Nephron (organoid): ENCODE results near the gene KRT1.

Experiments used
- H3K27ac Mint-ChIP-seq, 3 experiments: 2 replicates each; pipeline ENCODE4 v1.8.0; 2020; ENCODE audit warnings: mixed read lengths in 3 of 3, mild to moderate bottlenecking in 2 of 3, moderate library complexity in 1 of 3
- H3K27me3 Mint-ChIP-seq: 2 replicates; pipeline ENCODE4 v1.8.0; 2021; ENCODE audit warnings: low read depth, mild to moderate bottlenecking, moderate library complexity, mixed read lengths
- H3K36me3 Mint-ChIP-seq: 2 replicates; pipeline ENCODE4 v1.8.0; 2020; ENCODE audit warnings: low read depth, mixed read lengths
- H3K4me1 Mint-ChIP-seq: 2 replicates; pipeline ENCODE4 v1.8.0; 2020; ENCODE audit warnings: mixed read lengths
- H3K4me3 Mint-ChIP-seq, 3 experiments: 2 replicates each; pipeline ENCODE4 v1.8.0; 2020; ENCODE audit warnings: mild to moderate bottlenecking in 3 of 3, mixed read lengths in 3 of 3, moderate library complexity in 2 of 3
- H3K9me3 Mint-ChIP-seq: 2 replicates; pipeline ENCODE4 v1.8.0; 2020; ENCODE audit warnings: mixed read lengths
- CTCF ChIP-seq, 3 experiments: fragments of 200-600 bp; sonication (generic); IDR thresholded peaks; one replicate each; pipeline ENCODE4 v1.5.0; 2021; ENCODE audit warnings: antibody characterized with exemption in 3 of 3; ENCODE audit not compliant: unreplicated experiment in 3 of 3

Gene KRT1

GRCh38 chr12:52680363-52680762, at the start of gene KRT1:
Gene KRT1, minus strand, starts transcription at chr12:52680407. Its CDS starts 59 bp downstream, at chr12:52680348.
- Mint-ChIP-seq H3K36me3 (no peaks in the 10 kb centered on the region), H3K9me3 (no peaks in the 10 kb centered on the region), H3K4me3 (no peak within 1 kb of the TSS), H3K27me3 (peaks cover 53% of the 10 kb centered on the region), H3K27ac (no peak within 1 kb of the TSS), H3K4me1 (no peaks in the 10 kb centered on the region)
- no peak for TF ChIP-seq CTCF (IDR thresholded peaks at IDR 0.05; ENCODE audit: unreplicated experiment in 3 of 3)

- H3K9me3 Mint-ChIP-seq, result no peaks in the 10 kb centered on the region
- peaks cover 65% of the 10 kb centered on the region for H3K27me3 Mint-ChIP-seq
- H3K4me1 Mint-ChIP-seq, result no peaks in the 10 kb centered on the region
- H3K4me3 Mint-ChIP-seq, result no peak overlapping the region
- no peaks in the 10 kb centered on the region for H3K36me3 Mint-ChIP-seq
- no peak overlapping the region for H3K27ac Mint-ChIP-seq
- TF ChIP-seq CTCF (IDR thresholded peaks at IDR 0.05; ENCODE audit: unreplicated experiment in 3 of 3), result no peak
Observed at GRCh38 chr12:52729147-52729546, 48.9 kb upstream of the KRT1 start.

GRCh38 chr12:52728374-52728773, 48.2 kb upstream of the KRT1 start:
- no peaks in the 10 kb centered on the region for H3K36me3 Mint-ChIP-seq
- no peak overlapping the region for H3K4me3 Mint-ChIP-seq
- no peaks in the 10 kb centered on the region for H3K9me3 Mint-ChIP-seq
- no peaks in the 10 kb centered on the region for H3K4me1 Mint-ChIP-seq
- H3K27ac Mint-ChIP-seq, result no peak overlapping the region
- peaks cover 66% of the 10 kb centered on the region for H3K27me3 Mint-ChIP-seq
- no peak for TF ChIP-seq CTCF (IDR thresholded peaks at IDR 0.05; ENCODE audit: unreplicated experiment in 3 of 3)

GRCh38 chr12:52727037-52727436, 46.8 kb upstream of the KRT1 start:
- Mint-ChIP-seq H3K9me3 (no peaks in the 10 kb centered on the region), H3K4me3 (no peak overlapping the region), H3K36me3 (no peaks in the 10 kb centered on the region), H3K27ac (no peak overlapping the region), H3K4me1 (no peaks in the 10 kb centered on the region), H3K27me3 (peaks cover 70% of the 10 kb centered on the region)
- no peak for TF ChIP-seq CTCF (IDR thresholded peaks at IDR 0.05; ENCODE audit: unreplicated experiment in 3 of 3)

GRCh38 chr12:52726451-52726850, 46.2 kb upstream of the KRT1 start:
- no peak overlapping the region for H3K4me3 Mint-ChIP-seq
- H3K36me3 Mint-ChIP-seq, result no peaks in the 10 kb centered on the region
- TF ChIP-seq CTCF (IDR thresholded peaks at IDR 0.05; ENCODE audit: unreplicated experiment in 3 of 3), result no peak
- no peaks in the 10 kb centered on the region for H3K4me1 Mint-ChIP-seq
- H3K27ac Mint-ChIP-seq, result no peak overlapping the region
- no peaks in the 10 kb centered on the region for H3K9me3 Mint-ChIP-seq
- H3K27me3 Mint-ChIP-seq, result peaks cover 70% of the 10 kb centered on the region

GRCh38 chr12:52724384-52724783, 44.2 kb upstream of the KRT1 start:
- no peak for TF ChIP-seq CTCF (IDR thresholded peaks at IDR 0.05; ENCODE audit: unreplicated experiment in 3 of 3)
- Mint-ChIP-seq H3K27me3 (peaks cover 58% of the 10 kb centered on the region), H3K4me3 (no peak overlapping the region)

More at GRCh38 chr12:52724384-52724783, 44.2 kb upstream of the KRT1 start:
- H3K27ac Mint-ChIP-seq, result no peak overlapping the region
- no peaks in the 10 kb centered on the region for H3K9me3 Mint-ChIP-seq
- H3K4me1 Mint-ChIP-seq, result no peaks in the 10 kb centered on the region
- no peaks in the 10 kb centered on the region for H3K36me3 Mint-ChIP-seq
